Activated CD4-positive, alpha-beta memory T cell treated with anti-CD3 and anti-CD28 coated beads, Interleukin-2, amount 10 ng/mL, durations not matched to agents 7 days and 5 days (primary cell): Measurements from ENCODE around the gene ZNF740. TPM values are rescaled to one million over a fixed set of nuclear protein-coding genes. Genes with fewer than 3 reads are reported as not detected.
"Not testable (repeated sequence)": the region's sequence is repeated elsewhere in the genome, so short reads cannot be mapped to it uniquely, and the experiment has no call there.

ENCODE experiments used
- CTCF ChIA-PET: fragments of 350-600 bp; sonication (Branson Sonifier 250); formaldehyde crosslinking; loops from one replicate; lab custom pipeline; 2021; ENCODE audit warnings: antibody characterized with exemption, inconsistent platforms; lab: Charles Lee
- POLR2A ChIA-PET: fragments of 350-600 bp; sonication (Branson Sonifier 250); formaldehyde crosslinking; loops from one replicate; lab custom pipeline; 2021; ENCODE audit warnings: antibody characterized with exemption; lab: Charles Lee
- DNase-seq: peaks from one replicate; pipeline ENCODE4 v3.0.0-alpha.2; 2020
- H3K27ac Mint-ChIP-seq: one replicate; pipeline ENCODE4 v1.8.0; 2021; ENCODE audit warnings: mild to moderate bottlenecking, mixed read lengths
- H3K27me3 Mint-ChIP-seq: one replicate; pipeline ENCODE4 v1.8.0; 2021; ENCODE audit warnings: mixed read lengths
- H3K36me3 Mint-ChIP-seq: one replicate; pipeline ENCODE4 v1.8.0; 2021; ENCODE audit warnings: low read depth, mixed read lengths
- H3K4me1 Mint-ChIP-seq: one replicate; pipeline ENCODE4 v1.8.0; 2021; ENCODE audit warnings: mixed read lengths
- H3K4me3 Mint-ChIP-seq: one replicate; pipeline ENCODE4 v1.8.0; 2021; ENCODE audit warnings: mild to moderate bottlenecking, mixed read lengths
- H3K9me3 Mint-ChIP-seq: one replicate; pipeline ENCODE4 v1.8.0; 2021; ENCODE audit warnings: mixed read lengths
- total RNA-seq, 2 experiments: library from RNA; stranded (reverse); gene quantifications; one replicate each; pipeline ENCODE4 v1.2.3, GENCODE V29; 2021

ZNF740 gene
- total RNA-seq, 2 experiments from 2014 or later = 33.7 to 45.5 TPM

DNA sequence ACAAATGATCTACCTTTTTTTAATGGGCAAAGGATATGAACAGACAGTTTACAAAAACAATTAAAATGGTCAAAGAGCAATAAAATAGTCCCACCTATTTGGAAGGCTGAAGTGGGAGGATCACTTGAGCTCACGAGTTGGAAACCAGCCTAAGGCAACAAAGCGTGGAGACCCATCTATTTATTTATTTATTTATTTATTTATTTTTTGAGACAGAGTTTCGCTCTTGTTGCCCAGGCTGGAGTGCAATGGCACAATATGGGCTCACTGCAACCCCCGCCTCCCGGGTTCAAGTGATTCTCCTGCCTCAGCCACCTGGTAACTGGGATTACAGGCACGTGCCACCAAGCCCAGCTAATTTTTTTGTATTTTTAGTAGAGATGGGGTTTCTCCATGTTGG is 3.1 kb upstream of the ZNF740 start:
- not testable (repeated sequence) for H3K4me3 Mint-ChIP-seq, H3K27me3 Mint-ChIP-seq, H3K9me3 Mint-ChIP-seq, H3K27ac Mint-ChIP-seq
- H3K4me1 Mint-ChIP-seq = peaks cover 40% of the 10 kb centered on the region
- ChIA-PET POLR2A (interaction anchor here (0.9 to 5.5 kb wide), 2 partner anchors 17 to 29 kb away, joined by 3 to 33 read pairs; no protein-coding TSS in a partner anchor), CTCF (interaction anchor here (1.1 to 1.7 kb wide), 3 partner anchors 18 to 91 kb away, joined by 3 to 9 read pairs (median 4); partner anchors contain the start of genes ESPL1 and ITGB7)
- peaks cover 14% of the 10 kb centered on the region for H3K36me3 Mint-ChIP-seq
- DNase-seq = peak; percentile 7

- Mint-ChIP-seq H3K36me3 (peaks cover 21% of the 10 kb centered on the region), H3K4me3 (peak overlapping the region; percentile 84), H3K27ac (peak overlapping the region; percentile 93), H3K4me1 (peaks cover 51% of the 10 kb centered on the region)
- H3K9me3 Mint-ChIP-seq, H3K27me3 Mint-ChIP-seq: not testable (repeated sequence)
- ChIA-PET POLR2A (interaction anchor here (4.5 to 15.2 kb wide), 3 partner anchors 18 to 40 kb away, joined by 21 to 263 read pairs (median 33); partner anchors contain the start of gene ITGB7), CTCF (interaction anchor here (1.0 to 5.7 kb wide), 5 partner anchors 18 to 143 kb away, joined by 4 to 36 read pairs (median 10); partner anchors contain the start of genes AAAS and ESPL1)
- DNase-seq = peak; percentile 9
These were observed 1.7 kb upstream of the ZNF740 start for GRCh38 chr12:53178803-53179202.

DNA sequence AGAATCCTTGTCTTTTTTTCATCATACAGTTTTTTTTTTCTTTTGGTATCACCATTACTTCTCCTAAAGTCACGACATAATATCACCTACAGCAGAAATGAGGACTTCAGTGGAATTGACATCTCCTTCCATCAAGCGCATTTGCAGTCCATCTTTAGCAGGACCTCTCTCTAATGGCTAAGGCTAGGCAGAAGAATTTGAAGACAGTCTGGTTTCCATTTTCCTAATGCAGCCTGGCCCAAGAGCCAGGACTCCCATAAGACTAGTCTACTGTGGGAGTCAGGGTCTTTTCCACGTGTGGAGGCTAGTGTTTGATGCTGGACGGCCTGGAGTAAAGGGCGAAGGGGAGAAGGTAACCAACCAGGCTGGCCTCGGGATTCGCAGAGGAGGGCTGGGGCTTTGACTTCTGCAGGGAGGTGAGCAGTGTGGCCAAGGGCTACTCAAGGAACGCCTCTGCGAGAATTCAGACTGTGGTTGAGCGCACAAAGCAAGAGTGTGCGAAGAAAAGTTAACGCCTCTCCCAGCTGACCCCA is 769 bp upstream of the ZNF740 start:
- Mint-ChIP-seq H3K4me1 (peaks cover 58% of the 10 kb centered on the region), H3K9me3 (no peaks in the 10 kb centered on the region), H3K4me3 (peak overlapping the region; percentile 84), H3K36me3 (peaks cover 27% of the 10 kb centered on the region), H3K27ac (peak overlapping the region; percentile 93), H3K27me3 (no peaks in the 10 kb centered on the region)
- POLR2A ChIA-PET = interaction anchor here (1.2 to 15.2 kb wide), 15 partner anchors 8 to 199 kb away, joined by 3 to 263 read pairs (median 8); partner anchors contain the start of genes AAAS, ESPL1, ITGB7 and SP1
- no peak for DNase-seq
- CTCF ChIA-PET = interaction anchor here (0.7 to 5.7 kb wide), 15 partner anchors 15 to 566 kb away, joined by 3 to 36 read pairs (median 5); partner anchors contain the start of genes AAAS, ESPL1 and PFDN5

DNA sequence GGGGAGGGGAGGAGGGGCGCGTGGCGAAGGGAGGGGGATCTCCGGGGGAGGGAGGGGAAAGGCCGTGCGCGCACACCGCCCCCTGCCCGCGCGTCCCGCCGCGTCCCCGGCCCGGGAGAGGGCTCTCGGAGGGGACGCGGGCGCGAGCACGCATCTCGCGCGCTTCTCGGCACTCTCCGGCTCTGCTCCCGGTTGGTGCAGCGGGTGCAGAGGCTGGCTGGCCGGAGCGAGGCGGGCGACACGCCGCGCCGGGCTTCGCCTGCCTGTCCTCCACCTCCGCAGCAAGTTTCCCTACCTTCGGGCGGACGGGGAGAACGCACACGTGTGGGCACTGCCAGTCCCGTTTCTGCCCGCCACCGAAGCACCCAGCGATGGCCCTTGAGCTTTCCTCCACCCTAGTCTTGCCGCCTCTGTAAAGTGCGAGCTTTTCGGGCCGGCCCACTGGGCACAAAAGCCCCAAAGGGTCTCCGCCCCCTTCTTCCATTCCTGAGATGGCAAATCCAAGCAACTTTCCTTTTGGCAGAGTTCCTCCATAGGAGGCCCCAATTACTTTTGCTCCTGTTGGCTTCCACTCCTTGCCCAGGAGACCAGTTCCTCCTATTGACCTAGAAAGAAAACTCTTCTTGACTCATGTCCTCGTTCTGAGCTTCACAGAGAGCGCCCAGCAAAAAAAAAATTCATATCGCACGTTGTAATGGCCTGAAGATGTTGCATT is 566 bp downstream of the ZNF740 start:
- peak overlapping the region; percentile 84 for H3K4me3 Mint-ChIP-seq
- CTCF ChIA-PET = interaction anchor here (1.0 to 5.7 kb wide), 19 partner anchors 9 to 143 kb away, joined by 3 to 36 read pairs (median 5); partner anchors contain the start of genes AAAS, ESPL1, ITGB7 and PFDN5

DNA sequence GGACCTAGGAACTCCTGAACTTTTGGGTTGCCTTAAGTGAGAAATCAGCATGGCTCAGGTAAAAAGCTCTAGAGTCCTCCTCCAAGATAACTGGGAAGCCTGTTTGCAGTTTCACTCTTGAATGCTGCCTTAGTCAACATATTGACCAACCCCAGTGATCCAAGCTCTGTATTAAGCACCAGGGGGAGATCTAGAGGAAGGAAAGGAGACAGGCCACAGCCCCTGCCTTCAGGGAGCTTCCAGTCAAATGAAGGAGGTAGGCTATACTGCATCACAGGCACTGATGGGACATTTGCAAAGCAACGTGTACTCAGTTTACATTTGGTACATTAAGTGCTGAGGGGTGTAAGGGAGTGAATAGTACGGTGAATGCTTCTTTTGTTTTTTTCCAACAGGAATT is 1.4 kb downstream of the ZNF740 start:
- Mint-ChIP-seq H3K4me1 (peaks cover 56% of the 10 kb centered on the region), H3K27ac (peak overlapping the region; percentile 93), H3K27me3 (no peaks in the 10 kb centered on the region)

More for the DNA sequence above, 566 bp downstream of the ZNF740 start:
- no peaks in the 10 kb centered on the region for H3K27me3 Mint-ChIP-seq
- H3K36me3 Mint-ChIP-seq = peaks cover 40% of the 10 kb centered on the region
- POLR2A ChIA-PET = interaction anchor here (0.6 to 15.2 kb wide), 28 partner anchors 8 to 1098 kb away, joined by 3 to 263 read pairs (median 6); partner anchors contain the start of genes AAAS, EIF4B, ESPL1 and ITGB7
- peak; percentile 78 for DNase-seq
- no peaks in the 10 kb centered on the region for H3K9me3 Mint-ChIP-seq
- peak overlapping the region; percentile 93 for H3K27ac Mint-ChIP-seq
- peaks cover 56% of the 10 kb centered on the region for H3K4me1 Mint-ChIP-seq

GRCh38 chr12:53182903-53183302 is 2.4 kb downstream of the ZNF740 start:
- Mint-ChIP-seq H3K4me3 (peak overlapping the region; percentile 84), H3K27ac (no peak overlapping the region), H3K36me3 (peaks cover 59% of the 10 kb centered on the region), H3K27me3 (no peaks in the 10 kb centered on the region), H3K4me1 (peaks cover 54% of the 10 kb centered on the region), H3K9me3 (no peaks in the 10 kb centered on the region)
- peak; percentile 13 for DNase-seq
- CTCF ChIA-PET = interaction anchor here (0.9 to 5.7 kb wide), 4 partner anchors 15 to 138 kb away, joined by 3 to 36 read pairs (median 4); no protein-coding TSS in a partner anchor
- POLR2A ChIA-PET = interaction anchor here (0.8 to 15.2 kb wide), 5 partner anchors 9 to 85 kb away, joined by 3 to 263 read pairs (median 20); partner anchors contain the start of genes ESPL1 and ITGB7

More for the DNA sequence above, 1.4 kb downstream of the ZNF740 start:
- Mint-ChIP-seq H3K36me3 (peaks cover 49% of the 10 kb centered on the region), H3K4me3 (peak overlapping the region; percentile 84), H3K9me3 (no peaks in the 10 kb centered on the region)
- ChIA-PET CTCF (interaction anchor here (0.7 to 5.7 kb wide), 11 partner anchors 9 to 441 kb away, joined by 3 to 36 read pairs (median 5); partner anchors contain the start of genes ITGB7 and PFDN5), POLR2A (interaction anchor here (0.6 to 15.2 kb wide), 14 partner anchors 7 to 1099 kb away, joined by 3 to 263 read pairs (median 12); partner anchors contain the start of genes AAAS, EIF4B, ESPL1 and ITGB7)
- peak; percentile 11 for DNase-seq

DNA sequence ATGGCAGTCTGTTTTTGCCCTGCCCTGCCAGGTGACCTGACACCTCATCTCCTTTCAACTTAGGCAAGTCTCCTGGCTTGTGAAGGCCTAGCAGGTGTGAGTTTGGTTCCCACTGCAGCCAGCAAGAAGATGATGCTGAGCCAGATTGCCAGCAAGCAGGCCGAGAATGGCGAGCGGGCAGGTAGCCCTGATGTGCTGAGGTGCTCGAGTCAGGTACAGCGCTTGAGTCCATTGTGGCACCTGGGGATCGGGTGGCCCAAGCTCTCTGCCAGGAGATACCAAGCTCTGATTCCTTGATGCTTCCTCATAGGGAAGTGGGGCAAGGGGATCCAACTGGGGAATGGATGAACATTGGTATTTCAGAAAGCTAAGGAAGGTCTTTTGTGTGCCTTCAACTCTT is 4.3 kb downstream of the ZNF740 start:
- no peak overlapping the region for H3K27ac Mint-ChIP-seq
- POLR2A ChIA-PET = interaction anchor here (1.0 to 15.2 kb wide), 7 partner anchors 8 to 112 kb away, joined by 3 to 263 read pairs (median 4); partner anchors contain the start of genes ITGB7 and PFDN5
- no peaks in the 10 kb centered on the region for H3K27me3 Mint-ChIP-seq
- peaks cover 77% of the 10 kb centered on the region for H3K36me3 Mint-ChIP-seq
- no peak overlapping the region for H3K4me3 Mint-ChIP-seq
- H3K9me3 Mint-ChIP-seq = no peaks in the 10 kb centered on the region
- CTCF ChIA-PET = interaction anchor here (0.5 to 5.0 kb wide), 7 partner anchors 10 to 114 kb away, joined by 3 to 20 read pairs (median 3); partner anchors contain the start of gene MYG1
- peaks cover 45% of the 10 kb centered on the region for H3K4me1 Mint-ChIP-seq
- no peak for DNase-seq

DNA sequence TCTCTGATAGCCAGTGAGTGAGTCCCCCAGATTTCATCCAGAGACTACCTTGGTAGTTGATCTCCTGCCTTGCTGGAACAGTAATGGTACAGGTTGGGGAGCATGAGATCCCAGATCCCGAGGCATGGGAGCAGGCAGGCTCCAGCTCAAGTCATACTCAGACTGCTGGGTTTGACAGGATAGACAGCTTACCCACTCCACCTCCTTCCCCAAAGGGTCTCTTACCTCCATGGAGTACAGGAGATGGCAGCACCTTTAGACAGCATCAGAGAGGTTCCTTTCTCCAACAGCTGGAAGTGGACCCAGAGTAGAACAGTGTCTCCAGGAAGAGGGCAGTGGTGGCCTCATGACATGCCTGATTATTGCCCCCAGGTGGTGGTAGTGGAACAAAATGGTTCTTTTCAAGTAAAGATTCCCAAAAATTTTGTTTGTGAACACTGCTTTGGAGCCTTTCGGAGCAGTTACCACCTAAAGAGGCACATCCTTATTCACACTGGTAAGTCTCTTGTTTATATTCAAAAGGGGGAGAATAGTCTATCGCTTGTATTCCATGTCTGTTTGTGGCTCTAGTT is 5.1 kb downstream of the ZNF740 start:
- ChIA-PET CTCF (interaction anchor here (0.5 to 5.0 kb wide), 7 partner anchors 11 to 114 kb away, joined by 3 to 20 read pairs (median 3); partner anchors contain the start of gene MYG1), POLR2A (interaction anchor here (0.8 to 15.2 kb wide), 9 partner anchors 8 to 290 kb away, joined by 3 to 263 read pairs (median 4); partner anchors contain the start of genes ITGB7 and PFDN5)
- Mint-ChIP-seq H3K27me3 (no peaks in the 10 kb centered on the region), H3K9me3 (no peaks in the 10 kb centered on the region), H3K4me1 (peaks cover 47% of the 10 kb centered on the region), H3K4me3 (no peak overlapping the region), H3K36me3 (peaks cover 82% of the 10 kb centered on the region), H3K27ac (no peak overlapping the region)
- DNase-seq = no peak

DNA sequence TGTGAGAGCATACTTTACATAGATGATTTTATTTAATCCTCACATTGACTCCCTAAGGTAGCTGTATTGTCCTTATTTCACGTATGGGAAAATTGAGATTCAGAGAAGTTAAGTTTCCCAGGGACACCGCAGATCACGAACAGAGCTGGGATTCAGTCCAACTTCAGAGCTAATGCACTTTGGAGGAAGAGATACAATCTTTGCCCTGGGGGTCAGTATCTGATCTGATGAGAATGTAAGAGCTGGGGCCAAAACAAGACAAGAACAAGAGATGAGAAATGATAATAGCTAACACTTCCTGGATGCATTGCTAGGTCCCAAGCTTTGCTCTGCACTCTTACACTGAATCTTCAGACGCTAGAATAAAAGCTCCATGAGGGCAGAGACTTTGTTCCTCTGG is 6.2 kb downstream of the ZNF740 start:
- Mint-ChIP-seq H3K27me3 (no peaks in the 10 kb centered on the region), H3K4me1 (peaks cover 44% of the 10 kb centered on the region), H3K9me3 (no peaks in the 10 kb centered on the region), H3K27ac (no peak overlapping the region), H3K4me3 (no peak overlapping the region), H3K36me3 (peaks cover 85% of the 10 kb centered on the region)
- ChIA-PET CTCF (interaction anchor here (1.1 to 5.0 kb wide), 5 partner anchors 12 to 121 kb away, joined by 5 to 20 read pairs (median 7); no protein-coding TSS in a partner anchor), POLR2A (interaction anchor here (0.6 to 15.2 kb wide), 8 partner anchors 9 to 117 kb away, joined by 3 to 263 read pairs (median 4); partner anchors contain the start of genes ITGB7 and MYG1)
- DNase-seq = no peak

GRCh38 chr12:53187145-53187899 is 6.8 kb downstream of the ZNF740 start:
- no peak overlapping the region for H3K27ac Mint-ChIP-seq
- ChIA-PET CTCF (interaction anchor here (0.9 to 5.0 kb wide), 6 partner anchors 11 to 122 kb away, joined by 3 to 20 read pairs (median 6); no protein-coding TSS in a partner anchor), POLR2A (interaction anchor here (0.6 to 15.2 kb wide), 12 partner anchors 8 to 134 kb away, joined by 3 to 263 read pairs (median 4); partner anchors contain the start of genes AAAS, ITGB7 and MYG1)
- no peaks in the 10 kb centered on the region for H3K9me3 Mint-ChIP-seq
- no peak for DNase-seq
- peaks cover 40% of the 10 kb centered on the region for H3K4me1 Mint-ChIP-seq
- no peak overlapping the region for H3K4me3 Mint-ChIP-seq
- peaks cover 85% of the 10 kb centered on the region for H3K36me3 Mint-ChIP-seq
- no peaks in the 10 kb centered on the region for H3K27me3 Mint-ChIP-seq
